Measurements from ENCODE around the gene FZD10. TPM values are rescaled to one million over a fixed set of nuclear protein-coding genes. Genes with fewer than 3 reads are reported as not detected.
A peak's percentile ranks its signal among the peaks of the same experiment; 100 is the strongest.

Gene FZD10
- total RNA-seq = not detected in 2 replicates
- long read RNA-seq = 0 reads

- Mint-ChIP-seq H3K4me1 (ENCODE audit: unreplicated experiment) (peaks cover 3% of the 10 kb centered on the region), H3K27ac (ENCODE audit: unreplicated experiment) (no peak within 1 kb of the TSS), H3K4me3 (ENCODE audit: unreplicated experiment) (peak within 1 kb of the TSS; percentile 69), H3K27me3 (ENCODE audit: unreplicated experiment) (peaks cover 35% of the 10 kb centered on the region), H3K36me3 (ENCODE audit: unreplicated experiment) (no peaks in the 10 kb centered on the region), H3K9me3 (ENCODE audit: unreplicated experiment) (no peaks in the 10 kb centered on the region)
- no peak for TF ChIP-seq CTCF (IDR thresholded peaks at IDR 0.05)
- no peak for DNase-seq (ENCODE audit: extremely low spot score, unreplicated experiment)
Observed at GRCh38 chr12:130162267-130162666, at the start of gene FZD10. TSS of gene FZD10 (plus strand) at chr12:130162464. CDS start at chr12:130162943, 479 bp downstream.

- no peaks in the 10 kb centered on the region for H3K27me3 Mint-ChIP-seq (ENCODE audit: unreplicated experiment)
Observed at GRCh38 chr12:130114952-130115351, 47.3 kb upstream of the FZD10 start.

GRCh38 chr12:130115646-130116045 lies 46.6 kb upstream of the FZD10 start:
- H3K9me3 Mint-ChIP-seq (ENCODE audit: unreplicated experiment) = peaks cover 8% of the 10 kb centered on the region
- H3K4me1 Mint-ChIP-seq (ENCODE audit: unreplicated experiment) = no peaks in the 10 kb centered on the region
- no peaks in the 10 kb centered on the region for H3K36me3 Mint-ChIP-seq (ENCODE audit: unreplicated experiment)
- TF ChIP-seq CTCF (IDR thresholded peaks at IDR 0.05) = no peak
- no peak overlapping the region for H3K4me3 Mint-ChIP-seq (ENCODE audit: unreplicated experiment)
- H3K27ac Mint-ChIP-seq (ENCODE audit: unreplicated experiment) = no peak overlapping the region
- no peaks in the 10 kb centered on the region for H3K27me3 Mint-ChIP-seq (ENCODE audit: unreplicated experiment)
- DNase-seq (ENCODE audit: extremely low spot score, unreplicated experiment) = no peak

More at GRCh38 chr12:130114952-130115351, 47.3 kb upstream of the FZD10 start:
- no peak overlapping the region for H3K4me3 Mint-ChIP-seq (ENCODE audit: unreplicated experiment)
- no peak for TF ChIP-seq CTCF (IDR thresholded peaks at IDR 0.05)
- H3K27ac Mint-ChIP-seq (ENCODE audit: unreplicated experiment) = no peak overlapping the region
- H3K4me1 Mint-ChIP-seq (ENCODE audit: unreplicated experiment) = no peaks in the 10 kb centered on the region
- H3K9me3 Mint-ChIP-seq (ENCODE audit: unreplicated experiment) = peaks cover 14% of the 10 kb centered on the region
- H3K36me3 Mint-ChIP-seq (ENCODE audit: unreplicated experiment) = no peaks in the 10 kb centered on the region
- DNase-seq (ENCODE audit: extremely low spot score, unreplicated experiment) = no peak

- no peak overlapping the region for H3K27ac Mint-ChIP-seq (ENCODE audit: unreplicated experiment)
- H3K4me3 Mint-ChIP-seq (ENCODE audit: unreplicated experiment) = no peak overlapping the region
- H3K9me3 Mint-ChIP-seq (ENCODE audit: unreplicated experiment) = peaks cover 7% of the 10 kb centered on the region
- TF ChIP-seq CTCF (IDR thresholded peaks at IDR 0.05) = no peak
- H3K36me3 Mint-ChIP-seq (ENCODE audit: unreplicated experiment) = peaks cover 3% of the 10 kb centered on the region
- H3K4me1 Mint-ChIP-seq (ENCODE audit: unreplicated experiment) = no peaks in the 10 kb centered on the region
- DNase-seq (ENCODE audit: extremely low spot score, unreplicated experiment) = no peak
- H3K27me3 Mint-ChIP-seq (ENCODE audit: unreplicated experiment) = no peaks in the 10 kb centered on the region
Observed at GRCh38 chr12:130116791-130117190, 45.5 kb upstream of the FZD10 start.

- Mint-ChIP-seq H3K27me3 (ENCODE audit: unreplicated experiment) (no peaks in the 10 kb centered on the region), H3K9me3 (ENCODE audit: unreplicated experiment) (peaks cover 7% of the 10 kb centered on the region), H3K27ac (ENCODE audit: unreplicated experiment) (no peak overlapping the region), H3K4me3 (ENCODE audit: unreplicated experiment) (no peak overlapping the region), H3K36me3 (ENCODE audit: unreplicated experiment) (peaks cover 3% of the 10 kb centered on the region), H3K4me1 (ENCODE audit: unreplicated experiment) (no peaks in the 10 kb centered on the region)
- no peak for DNase-seq (ENCODE audit: extremely low spot score, unreplicated experiment)
- no peak for TF ChIP-seq CTCF (IDR thresholded peaks at IDR 0.05)
Observed at GRCh38 chr12:130117233-130117632, 45.0 kb upstream of the FZD10 start.
